GM23248 (cell line): ENCODE measurements around the gene HPSE. TPM values are rescaled to one million over a fixed set of nuclear protein-coding genes. Genes with fewer than 3 reads are reported as not detected.
A peak's percentile ranks its signal among the peaks of the same experiment; 100 is the strongest.

Source experiments
- DNase-seq: peaks from one replicate; pipeline ENCODE4 v3.0.0-alpha.2; 2015
- H2AFZ ChIP-seq: fragments of 200-600 bp; sonication (generic); 2 replicates; pipeline ENCODE4 v1.6.1; 2016; ENCODE audit warnings: antibody characterized with exemption
- H3F3A ChIP-seq: fragments of 200-600 bp; sonication (generic); 2 replicates; pipeline ENCODE4 v1.6.1; 2016; ENCODE audit warnings: mild to moderate bottlenecking, antibody characterized with exemption, mixed run types; ENCODE audit not compliant: insufficient read depth
- H3K27ac ChIP-seq: fragments of 200-600 bp; sonication (generic); 2 replicates; pipeline ENCODE4 v1.5.1; 2016; ENCODE audit warnings: mild to moderate bottlenecking
- H3K27me3 ChIP-seq: fragments of 200-600 bp; sonication (generic); replicated peaks from 2 replicates; pipeline ENCODE4 v1.6.1; 2016; ENCODE audit warnings: mild to moderate bottlenecking; ENCODE audit not compliant: insufficient read depth
- H3K36me3 ChIP-seq: fragments of 200-600 bp; sonication (generic); 2 replicates; pipeline ENCODE4 v1.6.1; 2016; ENCODE audit warnings: low read depth, mild to moderate bottlenecking
- H3K4me1 ChIP-seq: fragments of 200-600 bp; sonication (generic); 2 replicates; pipeline ENCODE4 v1.6.1; 2016; ENCODE audit warnings: mild to moderate bottlenecking; ENCODE audit not compliant: insufficient read depth
- H3K4me2 ChIP-seq: fragments of 200-600 bp; sonication (generic); one replicate; pipeline ENCODE4 v1.6.1; 2016; ENCODE audit warnings: mild to moderate bottlenecking; ENCODE audit not compliant: unreplicated experiment
- H3K4me3 ChIP-seq: fragments of 200-600 bp; sonication (generic); 2 replicates; pipeline ENCODE4 v1.5.1; 2016; ENCODE audit warnings: mild to moderate bottlenecking
- H3K79me2 ChIP-seq: fragments of 200-600 bp; sonication (generic); 2 replicates; pipeline ENCODE4 v1.6.1; 2016; ENCODE audit warnings: mild to moderate bottlenecking; ENCODE audit not compliant: insufficient read depth
- H3K9ac ChIP-seq: fragments of 200-600 bp; sonication (generic); 2 replicates; pipeline ENCODE4 v1.6.1; 2016; ENCODE audit warnings: mild to moderate bottlenecking
- H3K9me2 ChIP-seq: fragments of 200-600 bp; sonication (generic); 2 replicates; pipeline ENCODE4 v1.6.1; 2016; ENCODE audit warnings: mixed run types, mild to moderate bottlenecking, moderate library complexity; ENCODE audit not compliant: insufficient read depth
- H3K9me3 ChIP-seq: fragments of 200-600 bp; sonication (generic); one replicate; pipeline ENCODE4 v1.6.1; 2017; ENCODE audit warnings: low read depth
- H4K20me1 ChIP-seq: fragments of 200-600 bp; sonication (generic); 2 replicates; pipeline ENCODE4 v1.6.0; 2016; ENCODE audit not compliant: insufficient read depth
- EZH2 ChIP-seq: fragments of 200-600 bp; sonication (generic); IDR thresholded peaks from 2 replicates; pipeline ENCODE4 v1.6.1; 2018; ENCODE audit warnings: antibody characterized with exemption, mild to moderate bottlenecking; ENCODE audit not compliant: insufficient read depth, poor library complexity, severe bottlenecking
- EZH2phosphoT487 ChIP-seq: fragments of 200-600 bp; sonication (generic); IDR thresholded peaks from 2 replicates; pipeline ENCODE4 v1.6.1; 2018; ENCODE audit warnings: antibody characterized with exemption, moderate library complexity, mild to moderate bottlenecking, low read depth; ENCODE audit not compliant: insufficient read depth
- whole genome bisulfite sequencing, 2 experiments: methylation state at CpG; one replicate each; pipeline ENCODE4 v1.1.6; 2015 to 2017; ENCODE audit warnings: low lambda C conversion rate in 2 of 2, low coverage in 1 of 2; ENCODE audit errors: missing lambda C conversion rate in 2 of 2; 5-methylcytosine and 5-hydroxymethylcytosine counted together
- in situ Hi-C: fragments of 300-500 bp; cut with MboI; formaldehyde crosslinking; loops from 2 replicates; pipeline ENCODE4 v1.15.0; 2020
- polyA plus RNA-seq: library from polyadenylated mRNA; unstranded; fragments of >200 nt; fragmentation: Nextera tagmentation; extraction: Ambion mirVana; gene quantifications from 2 replicates; pipeline ENCODE4 v1.2.1, GENCODE V29; 2016
- total RNA-seq: library from RNA; depleted of rRNA; stranded (reverse); fragments of >200 nt; shearing (Covaris generic); gene quantifications from 2 replicates; pipeline ENCODE4 v1.2.3, GENCODE V29; 2014

Gene HPSE
- total and polyA plus RNA-seq, 2 experiments from 2014 or later: 0.54 to 1.5 TPM

- Histone ChIP-seq H3K4me1 (peaks cover 6% of the 10 kb centered on the region; the same call in 1 of the 2 replicates), H3K9me2 (no peaks in the 10 kb centered on the region), H3K9me3 (no peaks in the 10 kb centered on the region), H2AFZ (no peak overlapping the region), H3K4me3 (no peak overlapping the region), H3K27ac (no peak overlapping the region), H3K27me3 (no peaks in the 10 kb centered on the region), H3K79me2 (no peaks in the 10 kb centered on the region), H3K9ac (no peak overlapping the region), H3K36me3 (no peaks in the 10 kb centered on the region), H4K20me1 (no peaks in the 10 kb centered on the region), H3K4me2 (no peak overlapping the region), H3F3A (no peaks in the 10 kb centered on the region)
- no peak for DNase-seq
- TF ChIP-seq EZH2 (no peak), EZH2phosphoT487 (no peak)
- WGBS, 2 experiments: 47 to 63% methylated on average over 1 of the region's 1 CpG
- in situ Hi-C loops: loop anchor here (25.0 kb wide), 1 partner anchor 264 kb away; no protein-coding TSS in a partner anchor
Measured at GRCh38 chr4:83372931-83373330, 38.3 kb upstream of the HPSE start.

- 58 to 82% methylated on average over 1 of the region's 1 CpG for WGBS, 2 experiments
- TF ChIP-seq EZH2phosphoT487: no peak
- no peak for TF ChIP-seq EZH2
- Histone ChIP-seq H3K27me3 (no peaks in the 10 kb centered on the region), H3K9me2 (no peaks in the 10 kb centered on the region), H3K79me2 (no peaks in the 10 kb centered on the region), H4K20me1 (no peaks in the 10 kb centered on the region), H3K4me3 (no peak overlapping the region), H3K4me2 (no peak overlapping the region), H2AFZ (no peak overlapping the region), H3F3A (no peaks in the 10 kb centered on the region), H3K9me3 (no peaks in the 10 kb centered on the region), H3K36me3 (no peaks in the 10 kb centered on the region), H3K4me1 (peaks cover 6% of the 10 kb centered on the region; the same call in 1 of the 2 replicates), H3K9ac (no peak overlapping the region), H3K27ac (no peak overlapping the region)
- DNase-seq: no peak
- in situ Hi-C loops: loop anchor here (25.0 kb wide), 1 partner anchor 265 kb away; no protein-coding TSS in a partner anchor
Measured at GRCh38 chr4:83371936-83372335, 37.3 kb upstream of the HPSE start.

GRCh38 chr4:83371235-83371634, 36.6 kb upstream of the HPSE start:
- no peak for DNase-seq
- in situ Hi-C loops: loop anchor here (25.0 kb wide), 1 partner anchor 266 kb away; no protein-coding TSS in a partner anchor
- Histone ChIP-seq H3K27me3 (no peaks in the 10 kb centered on the region), H3F3A (no peaks in the 10 kb centered on the region), H3K4me2 (no peak overlapping the region), H3K9me2 (no peaks in the 10 kb centered on the region), H3K4me3 (no peak overlapping the region), H3K9ac (no peak overlapping the region), H3K36me3 (no peaks in the 10 kb centered on the region), H3K4me1 (peaks cover 6% of the 10 kb centered on the region; the same call in 1 of the 2 replicates), H2AFZ (no peak overlapping the region), H4K20me1 (no peaks in the 10 kb centered on the region), H3K79me2 (no peaks in the 10 kb centered on the region), H3K27ac (no peak overlapping the region), H3K9me3 (no peaks in the 10 kb centered on the region)
- 89 to 94% methylated on average over 5 of the region's 5 CpGs for WGBS, 2 experiments
- TF ChIP-seq EZH2phosphoT487 (no peak), EZH2 (no peak)

GRCh38 chr4:83370640-83370906, 35.9 kb upstream of the HPSE start:
- TF ChIP-seq EZH2phosphoT487 (no peak), EZH2 (no peak)
- no peaks in the 10 kb centered on the region for H3K79me2 ChIP-seq
- no peaks in the 10 kb centered on the region for H3F3A ChIP-seq
- no peak overlapping the region for H3K27ac ChIP-seq
- in situ Hi-C loops: loop anchor here (25.0 kb wide), 1 partner anchor 267 kb away; no protein-coding TSS in a partner anchor
- H3K36me3 ChIP-seq: no peaks in the 10 kb centered on the region
- no peak overlapping the region for H3K4me3 ChIP-seq
- no peak overlapping the region for H2AFZ ChIP-seq
- no peak overlapping the region for H3K4me2 ChIP-seq
- H3K9me3 ChIP-seq: no peaks in the 10 kb centered on the region
- no peaks in the 10 kb centered on the region for H3K9me2 ChIP-seq
- H3K9ac ChIP-seq: no peak overlapping the region
- H3K4me1 ChIP-seq: peaks cover 6% of the 10 kb centered on the region; the same call in 1 of the 2 replicates
- no peaks in the 10 kb centered on the region for H4K20me1 ChIP-seq
- DNase-seq: peak; percentile 44
- 63 to 71% methylated on average over 1 of the region's 1 CpG for WGBS, 2 experiments
- no peaks in the 10 kb centered on the region for H3K27me3 ChIP-seq
